WTC11 (cell line): ENCODE data around the gene C4orf54. TPM values are rescaled to one million over a fixed set of nuclear protein-coding genes. Genes with fewer than 3 reads are reported as not detected.

Experiments used
- ATAC-seq: fragments of 200-7000 bp; cut with Tn5 transposase; 2 replicates; pipeline ENCODE4 v1.10.0; 2021; ENCODE audit warnings: mild to moderate bottlenecking, moderate library complexity
- CTCF ChIA-PET: fragments of 300-600 bp; sonication (Branson Sonifier 250); formaldehyde crosslinking; loops from one replicate; lab custom pipeline; 2021; ENCODE audit warnings: antibody characterized with exemption; lab: Charles Lee
- POLR2A ChIA-PET: fragments of 350-600 bp; sonication (Branson Sonifier 250); formaldehyde crosslinking; loops from one replicate; lab custom pipeline; 2021; ENCODE audit warnings: antibody characterized with exemption; lab: Charles Lee
- DNase-seq: peaks from one replicate; pipeline ENCODE4 v3.0.0; 2021; ENCODE audit warnings: low spot score
- H3K27ac Mint-ChIP-seq: 2 replicates; pipeline ENCODE4 v1.8.0; 2021; ENCODE audit warnings: mixed read lengths
- H3K27me3 Mint-ChIP-seq: 2 replicates; pipeline ENCODE4 v1.8.0; 2021; ENCODE audit warnings: low read depth, mild to moderate bottlenecking, moderate library complexity, mixed read lengths
- H3K36me3 Mint-ChIP-seq: 2 replicates; pipeline ENCODE4 v1.8.0; 2021; ENCODE audit warnings: mixed read lengths
- H3K4me1 Mint-ChIP-seq: 2 replicates; pipeline ENCODE4 v1.8.0; 2022; ENCODE audit warnings: mixed read lengths
- H3K4me3 Mint-ChIP-seq: 2 replicates; pipeline ENCODE4 v1.8.0; 2021; ENCODE audit warnings: mild to moderate bottlenecking, moderate library complexity, mixed read lengths
- H3K9me3 Mint-ChIP-seq: 2 replicates; pipeline ENCODE4 v1.8.0; 2021; ENCODE audit warnings: mixed read lengths
- ARID4B ChIP-seq: sonication (generic); formaldehyde crosslinking; IDR thresholded peaks from 2 replicates; pipeline ENCODE4 v1.8.0; 2023; ENCODE audit warnings: missing genetic modification reagents, mild to moderate bottlenecking, borderline replicate concordance
- ATF2 ChIP-seq: sonication (generic); formaldehyde crosslinking; IDR thresholded peaks from 2 replicates; pipeline ENCODE4 v1.8.1; 2022; ENCODE audit warnings: low read depth, missing genetic modification reagents, borderline replicate concordance
- ATF3 ChIP-seq: sonication (generic); formaldehyde crosslinking; conservative IDR thresholded peaks from 2 replicates; pipeline ENCODE4 v1.8.1; 2022; ENCODE audit warnings: mild to moderate bottlenecking, missing genetic modification reagents
- E2F1 ChIP-seq: sonication (generic); formaldehyde crosslinking; IDR thresholded peaks from 2 replicates; pipeline ENCODE4 v1.8.0; 2022; ENCODE audit warnings: mild to moderate bottlenecking, missing genetic modification reagents
- ERG ChIP-seq: fragments of 250-450 bp; sonication (Bioruptor Pico); IDR thresholded peaks from 2 replicates; pipeline ENCODE4 v1.8.0; 2021; ENCODE audit warnings: mild to moderate bottlenecking
- ETV6 ChIP-seq: sonication (generic); formaldehyde crosslinking; IDR thresholded peaks from 2 replicates; pipeline ENCODE4 v1.8.1; 2022; ENCODE audit warnings: mild to moderate bottlenecking, missing genetic modification reagents
- FOXK1 ChIP-seq: sonication (generic); formaldehyde crosslinking; IDR thresholded peaks from 2 replicates; pipeline ENCODE4 v1.8.0; 2022; ENCODE audit warnings: mild to moderate bottlenecking, moderate library complexity, missing genetic modification reagents
- FOXP1 ChIP-seq: sonication (generic); formaldehyde crosslinking; IDR thresholded peaks from 2 replicates; pipeline ENCODE4 v1.8.0; 2022; ENCODE audit warnings: missing genetic modification reagents, mild to moderate bottlenecking, moderate library complexity, borderline replicate concordance
- GABPB1 ChIP-seq: sonication (generic); formaldehyde crosslinking; IDR thresholded peaks from 2 replicates; pipeline ENCODE4 v1.8.1; 2023; ENCODE audit warnings: mild to moderate bottlenecking, missing genetic modification reagents
- GRHL2 ChIP-seq: fragments of 250-450 bp; sonication (Bioruptor Pico); IDR thresholded peaks from 2 replicates; pipeline ENCODE4 v1.8.0; 2022; ENCODE audit warnings: mild to moderate bottlenecking, moderate library complexity; ENCODE audit not compliant: insufficient replicate concordance, severe bottlenecking
- KAT7 ChIP-seq: sonication (generic); formaldehyde crosslinking; IDR thresholded peaks from 2 replicates; pipeline ENCODE4 v1.8.1; 2023; ENCODE audit warnings: missing genetic modification reagents, mild to moderate bottlenecking, borderline replicate concordance
- NR1H2 ChIP-seq: sonication (generic); formaldehyde crosslinking; IDR thresholded peaks from 2 replicates; pipeline ENCODE4 v1.9.0; 2021; ENCODE audit warnings: mild to moderate bottlenecking, moderate library complexity, missing genetic modification reagents
- SOX15 ChIP-seq: fragments of 250-450 bp; sonication (Bioruptor Pico); IDR thresholded peaks from 2 replicates; pipeline ENCODE4 v1.9.0; 2021; ENCODE audit warnings: mild to moderate bottlenecking
- STAT6 ChIP-seq: sonication (generic); formaldehyde crosslinking; conservative IDR thresholded peaks from 2 replicates; pipeline ENCODE4 v1.8.1; 2023; ENCODE audit warnings: mild to moderate bottlenecking, low read depth, missing genetic modification reagents, moderate library complexity
- TEAD4 ChIP-seq: sonication (generic); formaldehyde crosslinking; IDR thresholded peaks from 2 replicates; pipeline ENCODE4 v1.8.0; 2022; ENCODE audit warnings: mild to moderate bottlenecking, missing genetic modification reagents
- TP53 ChIP-seq: sonication (generic); formaldehyde crosslinking; IDR thresholded peaks from 2 replicates; pipeline ENCODE4 v1.8.1; 2023; ENCODE audit warnings: mild to moderate bottlenecking, missing genetic modification reagents
- USF1 ChIP-seq: sonication (generic); formaldehyde crosslinking; IDR thresholded peaks from 2 replicates; pipeline ENCODE4 v1.8.0; 2022; ENCODE audit warnings: mild to moderate bottlenecking, missing genetic modification reagents
- ZNF138 ChIP-seq: sonication (generic); formaldehyde crosslinking; conservative IDR thresholded peaks from 2 replicates; pipeline ENCODE4 v1.8.1; 2022; ENCODE audit warnings: mild to moderate bottlenecking, moderate library complexity, missing genetic modification reagents
- ZNF317 ChIP-seq: sonication (generic); formaldehyde crosslinking; IDR thresholded peaks from 2 replicates; pipeline ENCODE4 v1.8.1; 2023; ENCODE audit warnings: low read depth, mild to moderate bottlenecking, moderate library complexity, missing genetic modification reagents, borderline replicate concordance
- ZNF396 ChIP-seq: fragments of 250-450 bp; sonication (Bioruptor Pico); IDR thresholded peaks from 2 replicates; pipeline ENCODE4 v1.8.0; 2021; ENCODE audit warnings: mild to moderate bottlenecking, moderate library complexity, borderline replicate concordance
- ZNF512 ChIP-seq: sonication (generic); formaldehyde crosslinking; IDR thresholded peaks from 2 replicates; pipeline ENCODE4 v1.8.1; 2022; ENCODE audit warnings: missing genetic modification reagents, borderline replicate concordance
- total RNA-seq: library from RNA; stranded (reverse); gene quantifications from 3 replicates; pipeline ENCODE4 v1.2.3, GENCODE V29; 2021

The C4orf54 gene
- total RNA-seq, 1 experiment from 2014 or later = not detected

- no peak for TF ChIP-seq E2F1
- TF ChIP-seq SOX15 (CRISPR knock-in tag) = no peak
- TF ChIP-seq KAT7 = no peak
- no peak for TF ChIP-seq FOXK1 (CRISPR knock-in tag)
- TF ChIP-seq, all 79 proteins: peak for 0
These were observed 32.3 kb downstream of the C4orf54 start (continued) for GRCh38 chr4:99625369-99625768.

- 0 out of 2 replicates have a peak overlapping the region, but pooled peaks have one; percentile 37 for H3K27ac Mint-ChIP-seq
- no peak overlapping the region for H3K4me3 Mint-ChIP-seq
- peaks cover 10% of the 10 kb centered on the region for H3K4me1 Mint-ChIP-seq
- no peaks in the 10 kb centered on the region for H3K27me3 Mint-ChIP-seq
- no peaks in the 10 kb centered on the region for H3K9me3 Mint-ChIP-seq
- POLR2A ChIA-PET = no interaction called here
- CTCF ChIA-PET = interaction anchor here (1.0 kb wide), 1 partner anchor 61 kb away, joined by 3 read pairs; the partner anchor contains the start of gene TRMT10A
- ATAC-seq (peak; percentile 84), DNase-seq (no peak)
- H3K36me3 Mint-ChIP-seq = no peaks in the 10 kb centered on the region
- no peak for TF ChIP-seq ZNF317 (CRISPR knock-in tag)
- TF ChIP-seq ZNF512 (CRISPR knock-in tag) = no peak
- TF ChIP-seq ETV6 (CRISPR knock-in tag) = no peak
- TF ChIP-seq USF1 (CRISPR knock-in tag) = no peak
- no peak for TF ChIP-seq ARID4B (CRISPR knock-in tag)
- no peak for TF ChIP-seq FOXP1 (CRISPR knock-in tag)
- no peak for TF ChIP-seq KAT7
- TF ChIP-seq ATF3 (CRISPR knock-in tag) = no peak
- no peak for TF ChIP-seq ZNF138 (CRISPR knock-in tag)
- TF ChIP-seq STAT6 = no peak
- TF ChIP-seq ATF2 (CRISPR knock-in tag) = no peak
- no peak for TF ChIP-seq GRHL2 (CRISPR knock-in tag)
- TF ChIP-seq TEAD4 (CRISPR knock-in tag) = no peak
- TF ChIP-seq GABPB1 (CRISPR knock-in tag) = no peak
- no peak for TF ChIP-seq ERG (CRISPR knock-in tag)
- TF ChIP-seq NR1H2 = no peak
- no peak for TF ChIP-seq ZNF396 (CRISPR knock-in tag)
- TF ChIP-seq TP53 (CRISPR knock-in tag) = no peak
These were observed 33.4 kb downstream of the C4orf54 start for GRCh38 chr4:99624141-99624719.
